Islet of Langerhans (tissue), 1 donor: ENCODE measurements around the gene CPPED1.
"Not testable (repeated sequence)": the region's sequence is repeated elsewhere in the genome, so short reads cannot be mapped to it uniquely, and the experiment has no call there.

ENCODE experiments used
- FAIRE-seq: peaks from one replicate; lab custom pipeline; 2011; peaks lifted over from hg19 to GRCh38; lab: Jason Lieb, UNC

CPPED1 gene

DNA sequence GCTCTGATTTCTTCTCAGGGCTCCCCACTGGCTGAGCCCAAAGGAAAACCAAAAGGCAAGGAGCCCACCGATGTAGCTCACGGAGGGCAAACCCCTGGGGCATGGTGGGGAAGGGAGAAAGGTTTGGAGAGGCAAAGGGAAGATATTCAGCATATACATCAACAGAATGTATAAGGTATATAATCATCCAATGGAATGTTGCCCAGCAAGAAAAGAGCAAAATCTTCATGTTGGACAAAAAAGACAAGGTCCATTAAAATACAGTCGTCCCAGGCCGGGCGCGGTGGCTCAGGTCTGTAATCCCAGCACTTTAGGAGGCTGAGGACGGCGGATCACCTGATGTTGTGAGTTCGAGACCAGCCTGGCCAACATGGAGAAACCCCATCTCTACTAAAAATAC, 1.6 kb downstream of the CPPED1 start:
- no peak for FAIRE-seq

DNA sequence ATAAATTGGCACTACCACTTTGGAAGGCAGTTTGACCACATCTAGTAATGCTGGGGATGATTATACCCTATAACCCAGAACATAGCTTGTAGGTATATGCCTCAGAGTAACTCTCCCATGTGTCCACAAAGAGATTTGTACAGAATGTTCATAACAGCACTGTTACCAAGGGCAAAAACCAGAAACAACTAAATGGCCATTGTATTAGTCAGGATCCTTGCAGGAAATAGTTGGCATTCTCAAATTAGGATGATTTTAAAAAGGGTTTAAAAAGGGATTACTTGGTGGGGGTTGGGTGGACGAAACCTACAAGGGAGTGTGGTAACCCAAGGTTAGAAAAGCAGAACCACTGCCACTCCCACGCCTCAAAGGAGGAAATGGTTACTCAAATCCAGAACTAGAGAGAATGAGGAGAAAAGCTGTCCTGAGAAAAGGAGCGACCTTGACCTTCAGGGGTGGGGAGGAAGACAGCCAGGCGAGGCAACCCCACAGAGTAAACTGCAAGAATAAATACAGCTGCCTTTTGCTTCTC, 2.1 kb downstream of the CPPED1 start:
- FAIRE-seq: no peak

DNA sequence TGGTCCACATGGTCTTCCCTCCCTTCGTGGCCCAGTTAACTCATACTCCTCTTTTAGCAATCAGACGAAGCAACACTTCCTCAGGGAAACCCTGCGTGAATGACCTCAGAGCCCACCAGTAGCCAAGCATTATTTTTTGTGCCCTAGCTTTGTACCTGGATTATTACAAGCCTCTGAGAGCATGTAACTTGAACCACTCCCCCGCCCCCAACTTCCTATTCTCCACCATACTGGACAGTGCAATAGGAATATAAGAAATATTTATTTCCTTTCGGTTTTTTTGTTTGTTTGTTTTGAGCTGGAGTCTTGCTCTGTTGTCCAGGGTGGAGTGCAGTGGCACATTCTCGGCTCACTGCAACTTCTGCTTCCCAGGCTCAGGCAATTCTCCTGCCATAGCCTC, 2.9 kb downstream of the CPPED1 start:
- no peak for FAIRE-seq

DNA sequence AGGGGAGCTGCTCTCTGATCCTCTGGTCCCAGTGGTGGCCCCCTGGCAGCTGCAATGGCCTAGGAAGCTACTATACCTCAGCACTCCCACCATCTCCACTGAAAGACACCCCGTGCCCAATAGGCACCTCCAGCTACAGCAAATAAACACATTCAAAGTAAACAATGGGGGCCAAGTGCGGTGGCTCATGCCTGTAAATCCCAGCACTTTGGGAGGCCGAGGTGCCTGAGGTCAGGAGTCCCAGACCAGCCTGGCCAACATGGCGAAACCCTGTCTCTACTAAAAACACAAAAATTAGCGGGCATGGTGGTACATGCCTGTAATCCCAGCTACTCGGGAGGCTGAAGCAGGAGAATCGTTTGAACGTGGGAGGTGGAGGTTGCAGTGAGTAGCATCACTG, 3.7 kb downstream of the CPPED1 start:
- not testable (repeated sequence) for FAIRE-seq

DNA sequence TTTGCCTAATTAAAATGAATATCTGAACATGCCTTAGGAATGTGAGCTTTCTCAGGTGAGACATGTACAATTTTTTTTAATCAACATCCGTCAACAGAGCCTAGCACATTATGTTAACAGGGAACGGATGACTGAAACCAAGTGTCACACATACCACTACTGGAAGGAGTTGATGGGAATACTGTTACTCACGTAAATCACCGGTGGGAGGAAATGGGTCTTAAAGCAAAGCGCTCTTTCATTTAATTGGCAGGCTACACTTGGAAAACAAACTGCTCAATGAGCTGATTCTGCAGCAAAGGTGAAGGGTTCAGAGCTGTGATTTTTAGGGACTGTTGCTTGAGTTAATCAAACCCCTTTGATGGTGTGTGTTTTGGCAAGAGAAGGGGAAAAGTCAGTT, 4.8 kb downstream of the CPPED1 start:
- no peak for FAIRE-seq

DNA sequence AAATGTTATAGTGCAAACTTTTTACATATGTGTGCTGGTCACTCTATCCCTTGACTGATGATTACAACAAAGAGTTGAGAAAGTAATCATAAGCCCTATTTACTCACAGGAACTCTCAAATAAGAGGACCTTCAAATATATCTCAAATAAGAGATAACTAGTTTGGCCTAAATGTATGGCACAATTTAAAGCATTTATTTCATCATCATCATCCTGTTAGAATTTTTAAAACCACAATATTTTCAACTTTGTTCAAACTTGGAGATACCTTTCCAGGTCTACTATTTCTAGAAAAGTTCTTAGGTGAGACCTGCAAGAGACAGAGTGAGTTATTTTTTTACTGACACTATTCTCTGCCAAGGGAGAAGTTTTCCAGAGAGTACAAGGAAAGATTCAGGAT, 5.5 kb downstream of the CPPED1 start:
- no peak for FAIRE-seq

DNA sequence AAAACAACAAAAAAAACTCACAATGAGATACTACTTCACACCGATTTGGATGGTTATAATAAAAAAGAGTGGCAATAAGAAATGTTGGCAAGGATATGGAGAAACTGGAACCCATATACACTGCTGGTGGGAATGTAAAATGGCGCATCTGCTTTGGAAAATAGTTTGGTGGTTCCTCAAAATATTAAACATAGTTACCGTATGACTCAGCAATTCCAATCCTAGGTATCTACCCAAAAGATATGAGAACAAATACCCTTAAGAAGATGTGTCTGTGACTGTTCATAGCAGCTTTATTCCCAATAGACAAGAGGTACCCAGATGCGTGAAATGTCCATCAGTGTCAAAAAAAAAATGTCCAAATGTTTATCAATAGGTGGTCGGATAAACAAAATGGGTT, 7.2 kb downstream of the CPPED1 start:
- FAIRE-seq: no peak

DNA sequence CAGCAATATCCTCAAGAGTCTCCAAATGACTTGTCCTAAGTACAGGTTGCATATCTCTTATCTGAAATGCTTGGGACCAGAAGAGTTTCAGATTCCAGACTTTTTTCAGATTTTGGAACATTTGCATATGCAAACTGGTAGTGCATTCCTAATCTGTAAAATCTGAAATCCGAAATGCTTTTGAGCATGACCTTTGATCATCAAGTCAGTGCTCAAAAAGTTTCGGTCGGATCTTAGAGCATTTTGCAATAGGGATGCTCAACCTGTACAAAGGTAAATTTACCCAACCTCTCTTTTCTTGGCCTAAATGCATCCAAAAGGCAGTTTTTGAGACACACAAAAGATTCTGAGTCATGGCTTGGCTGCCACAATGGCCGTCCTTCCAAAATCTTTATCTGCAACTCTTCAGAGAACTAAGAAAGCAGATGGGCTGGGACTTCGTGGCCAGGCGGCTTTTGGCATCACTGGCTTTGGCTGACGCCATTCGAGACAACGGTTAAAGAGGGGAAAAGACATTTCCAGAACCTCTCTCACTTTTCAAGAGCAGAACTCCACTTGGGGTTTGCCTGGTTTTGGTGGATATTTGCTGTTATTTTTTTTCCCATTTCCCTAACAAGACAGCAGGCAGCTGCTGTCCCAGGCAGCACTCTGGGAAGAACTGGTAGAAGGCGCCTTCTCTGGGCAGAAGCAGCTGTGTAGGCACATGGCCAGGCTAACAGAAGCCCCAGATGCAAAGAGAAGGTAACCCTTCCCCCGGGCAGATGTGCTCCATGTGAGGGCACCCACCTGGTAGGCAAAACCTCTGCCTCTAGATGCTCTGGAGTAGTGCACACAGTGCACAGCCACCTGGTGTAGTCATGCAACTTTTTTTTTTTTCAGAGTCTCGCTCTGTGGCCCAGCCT, 8.9 kb downstream of the CPPED1 start:
- FAIRE-seq: no peak

DNA sequence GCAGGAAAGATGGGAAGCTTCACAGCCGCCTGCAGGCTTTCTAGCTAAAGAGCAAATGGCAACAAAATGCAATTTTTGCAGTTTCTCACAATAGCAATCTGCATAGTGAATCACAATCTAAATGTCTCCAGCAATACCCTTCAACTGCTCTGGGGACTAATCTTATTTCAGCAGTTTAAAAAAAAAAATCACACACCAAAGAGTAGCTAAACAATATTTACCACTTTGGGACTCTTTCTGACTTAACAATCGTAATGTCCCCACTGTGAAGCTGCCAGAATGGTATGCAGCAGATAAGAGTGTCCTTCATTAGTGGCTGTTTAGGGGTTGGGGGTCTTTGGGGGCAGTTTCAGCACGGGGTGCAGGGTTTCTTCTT, 9.8 kb downstream of the CPPED1 start:
- no peak for FAIRE-seq

DNA sequence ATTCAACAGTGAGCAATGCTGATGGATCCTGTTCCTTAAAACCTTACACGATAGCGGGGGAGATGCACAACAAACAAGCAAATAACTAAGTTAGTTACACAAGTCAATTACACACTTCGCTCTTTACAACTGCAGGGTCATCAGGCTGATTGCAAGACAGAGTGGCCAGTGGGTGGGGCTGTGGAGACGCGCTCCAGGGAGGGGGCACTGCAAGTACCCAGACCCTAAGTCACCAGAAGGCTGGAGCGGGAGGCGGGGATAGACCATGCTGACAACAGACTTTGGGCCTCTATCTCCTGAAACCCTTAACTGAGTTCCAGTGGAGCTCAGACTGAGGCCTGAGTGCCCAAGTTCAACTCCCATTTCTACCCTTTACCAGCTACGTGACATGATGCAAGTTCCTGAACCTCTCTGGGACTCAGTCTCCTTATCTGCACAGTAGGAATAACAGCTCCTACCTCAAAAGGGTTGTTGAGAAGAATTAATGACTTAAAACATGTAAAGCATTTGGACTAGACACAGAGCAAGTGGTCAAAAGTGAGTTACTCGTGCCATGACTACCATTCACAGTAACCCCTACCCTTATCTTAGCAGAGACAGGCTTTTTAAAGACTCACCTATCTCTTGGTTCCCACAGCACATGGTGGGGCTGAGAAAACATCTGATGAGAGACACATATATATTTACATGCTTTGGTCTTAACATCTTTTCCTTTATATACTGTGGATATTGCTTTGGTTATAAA, 10.4 kb downstream of the CPPED1 start:
- no peak for FAIRE-seq

DNA sequence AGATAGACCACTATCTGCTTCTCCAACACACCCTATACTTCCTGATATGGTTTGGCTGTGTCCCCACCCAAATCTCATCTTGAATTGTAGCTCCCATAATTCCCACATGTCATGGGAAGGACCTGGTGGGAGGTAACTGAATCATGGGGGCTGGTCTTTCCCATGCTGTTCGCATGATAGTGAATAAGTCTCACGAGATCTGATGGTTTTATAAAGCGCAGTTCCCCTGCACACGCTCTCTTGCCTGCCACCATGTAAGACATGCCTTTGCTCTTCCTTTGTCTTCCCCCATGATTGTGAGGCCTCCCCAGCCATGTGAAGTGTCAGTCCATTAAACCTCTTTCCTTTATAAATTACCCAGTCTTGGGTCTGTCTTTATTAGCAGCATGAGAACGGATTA, 11.2 kb downstream of the CPPED1 start:
- not testable (repeated sequence) for FAIRE-seq

DNA sequence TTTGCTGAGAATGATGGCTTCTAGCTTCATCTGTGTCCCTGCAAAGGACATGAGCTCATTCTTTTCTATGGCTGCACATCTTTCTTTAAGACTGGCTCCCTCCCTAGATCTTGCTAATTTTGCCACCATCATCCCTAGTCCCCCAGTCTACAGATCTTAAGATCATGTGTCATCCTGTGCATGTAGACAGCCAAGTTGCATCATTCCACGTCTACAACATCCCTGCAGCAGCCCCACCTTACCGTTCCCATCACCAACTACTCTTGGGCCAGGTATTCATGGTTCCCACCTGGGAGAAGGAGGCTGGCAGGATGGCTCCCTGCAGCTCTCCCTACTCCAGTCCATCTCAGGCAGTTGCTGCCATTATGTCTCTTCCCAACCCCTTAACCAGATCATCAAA, 12.3 kb downstream of the CPPED1 start:
- FAIRE-seq: no peak

DNA sequence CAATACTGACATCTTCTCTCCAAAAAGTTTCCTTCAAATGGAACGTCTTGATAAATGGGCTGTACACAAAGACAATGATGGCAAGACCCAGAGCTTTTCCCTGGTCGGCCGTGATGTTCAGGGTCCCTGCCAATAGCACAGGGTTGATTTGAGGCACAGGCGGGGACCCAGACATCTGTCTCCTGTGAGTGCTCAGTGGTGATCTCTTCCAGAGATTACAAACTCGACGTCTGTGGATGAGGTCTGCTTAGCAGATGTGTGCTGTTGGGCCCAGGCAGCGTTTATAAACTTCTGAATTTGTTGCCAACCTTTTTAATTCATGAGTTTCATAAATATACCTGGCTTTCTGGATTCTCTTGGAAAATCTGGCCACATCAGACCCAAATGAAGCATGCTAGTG, 14.9 kb downstream of the CPPED1 start:
- no peak for FAIRE-seq

DNA sequence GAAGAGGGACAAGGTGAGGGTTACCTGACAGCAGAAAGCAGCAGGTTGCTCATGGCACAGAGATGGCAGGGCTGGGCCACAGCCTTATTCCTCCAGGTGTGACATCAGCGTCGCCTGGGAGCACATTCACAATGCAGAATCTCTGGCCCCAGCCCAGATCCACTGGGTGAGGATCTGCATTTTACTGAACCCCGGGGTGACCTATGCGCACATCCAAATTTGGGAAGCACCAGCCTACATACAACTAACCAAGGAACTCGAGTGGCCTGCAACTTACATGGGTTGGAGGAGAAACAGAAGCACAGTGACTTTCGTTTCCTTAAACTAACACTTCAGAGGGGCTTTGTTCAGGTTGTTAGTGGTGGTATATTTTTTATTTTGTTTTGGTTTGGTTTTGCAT, 17.6 kb downstream of the CPPED1 start:
- FAIRE-seq: no peak

DNA sequence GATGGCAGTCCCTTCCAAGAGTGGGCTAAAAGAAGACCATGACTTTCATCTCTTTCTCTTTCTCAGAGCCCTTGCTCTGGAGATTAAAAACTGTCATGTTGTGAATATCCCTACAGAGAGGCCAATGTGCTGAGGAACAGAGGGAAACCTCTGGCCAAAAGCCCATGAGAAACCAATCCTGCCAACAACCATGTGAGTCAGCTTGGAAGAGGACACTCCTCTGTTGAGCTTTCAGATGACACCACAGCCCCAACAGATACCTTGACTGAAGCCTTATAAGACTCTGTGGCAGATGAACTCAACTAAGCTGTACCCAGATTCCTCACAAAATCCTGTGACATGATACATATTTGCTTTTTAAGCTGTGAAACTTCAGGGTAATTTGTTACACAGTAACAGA, 19.6 kb downstream of the CPPED1 start:
- no peak for FAIRE-seq

DNA sequence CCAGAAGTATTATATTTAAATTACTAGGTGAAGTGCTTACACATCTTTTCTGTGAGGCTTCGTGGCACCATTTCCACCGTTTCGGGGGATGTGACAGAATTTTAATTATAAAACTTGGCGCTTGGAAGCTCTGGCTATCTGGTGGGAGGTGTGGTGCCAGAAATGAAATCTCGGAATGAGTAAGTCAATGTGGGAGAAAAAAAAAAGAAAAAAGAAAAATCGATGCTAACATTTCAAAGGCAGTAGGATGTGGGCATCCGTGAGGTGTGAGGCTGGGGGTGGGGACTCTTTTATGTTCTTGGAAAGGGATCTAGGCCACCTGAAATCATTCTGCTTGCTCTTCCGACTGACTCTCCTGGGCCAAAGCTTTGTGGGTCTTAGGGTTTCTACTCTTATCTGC, 21.9 kb downstream of the CPPED1 start:
- FAIRE-seq: no peak

DNA sequence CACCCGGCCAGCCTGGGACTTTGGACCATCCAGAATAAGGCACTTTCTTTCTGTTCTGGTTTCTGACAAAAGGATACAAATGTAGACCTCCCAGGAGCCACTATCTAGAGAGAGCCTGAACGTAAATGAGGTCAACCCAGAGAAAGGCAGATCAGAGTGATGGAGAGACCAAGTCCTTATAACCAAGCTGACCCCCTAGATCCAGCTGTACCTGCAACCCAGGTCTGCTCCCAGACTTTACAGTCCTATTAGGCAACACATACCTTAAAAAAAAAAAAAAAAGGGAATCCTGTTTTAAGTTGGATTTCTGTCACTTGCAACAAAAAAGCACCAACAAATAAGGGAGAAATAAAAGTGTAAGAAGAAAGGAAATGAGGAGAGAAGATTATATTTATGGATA, 23.2 kb downstream of the CPPED1 start:
- FAIRE-seq: no peak

DNA sequence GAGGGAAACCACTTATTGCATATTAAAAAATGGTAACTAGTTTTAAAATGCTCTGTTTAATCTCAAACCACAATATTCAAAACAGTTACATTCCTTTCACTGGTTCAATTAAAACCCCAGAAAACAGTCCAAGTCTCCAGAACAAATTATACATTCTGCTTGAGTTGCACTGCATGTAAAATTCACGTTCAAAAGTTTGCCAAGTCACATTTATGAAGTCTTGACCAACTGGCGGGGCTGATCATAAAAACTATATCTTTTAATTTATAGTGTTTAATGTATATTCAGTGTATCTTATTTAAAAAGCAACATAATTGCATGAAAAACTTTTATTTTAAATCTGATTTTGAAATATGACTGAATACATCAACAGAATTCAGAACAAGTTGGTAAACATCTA, 25.0 kb downstream of the CPPED1 start:
- FAIRE-seq: no peak

DNA sequence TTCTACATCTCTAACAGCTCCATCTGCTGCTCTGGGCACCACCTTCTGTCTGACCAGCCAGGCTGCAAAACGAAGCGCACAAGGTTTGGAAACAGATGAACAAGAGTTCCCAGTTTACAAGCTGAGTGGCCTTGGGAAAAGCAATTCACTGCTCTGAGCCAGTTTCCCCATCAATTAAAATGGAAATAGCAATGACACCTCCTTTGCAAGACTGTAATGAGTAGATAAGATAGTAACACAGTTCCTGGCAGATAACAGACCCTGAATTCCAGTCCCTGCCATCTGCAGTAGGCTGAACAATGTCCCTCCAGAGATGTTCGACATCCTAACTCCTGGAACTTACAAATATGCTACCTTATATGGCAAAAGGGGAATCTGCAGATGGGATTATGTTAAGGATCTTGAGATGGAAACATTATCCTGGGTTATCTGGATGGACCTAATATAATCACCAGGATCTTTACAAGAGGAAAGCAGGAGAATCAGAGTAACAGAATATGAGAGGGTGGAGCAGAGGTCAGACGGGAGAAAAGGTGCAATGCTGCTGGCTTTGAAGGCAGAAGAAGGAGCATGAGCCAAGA, 27.9 kb downstream of the CPPED1 start:
- FAIRE-seq: no peak

DNA sequence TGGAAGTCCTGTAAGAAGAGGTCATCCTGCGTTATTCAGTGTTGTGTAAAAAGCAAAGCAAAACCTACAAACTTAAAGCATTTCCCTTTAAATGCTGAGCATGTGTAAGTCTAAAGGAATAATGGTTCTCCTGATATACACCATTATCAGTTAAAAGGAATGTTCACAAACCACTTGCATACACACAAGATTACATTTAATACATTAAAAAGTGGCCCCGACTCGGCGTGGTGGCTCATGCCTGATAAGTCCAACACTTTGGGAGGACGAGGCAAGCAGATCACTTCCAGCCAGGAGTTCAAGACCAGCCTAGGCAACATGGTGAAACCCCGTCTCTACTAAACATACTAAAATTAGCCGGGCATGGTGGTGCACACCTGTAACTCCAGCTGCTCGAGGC, 30.5 kb downstream of the CPPED1 start:
- FAIRE-seq: no peak

DNA sequence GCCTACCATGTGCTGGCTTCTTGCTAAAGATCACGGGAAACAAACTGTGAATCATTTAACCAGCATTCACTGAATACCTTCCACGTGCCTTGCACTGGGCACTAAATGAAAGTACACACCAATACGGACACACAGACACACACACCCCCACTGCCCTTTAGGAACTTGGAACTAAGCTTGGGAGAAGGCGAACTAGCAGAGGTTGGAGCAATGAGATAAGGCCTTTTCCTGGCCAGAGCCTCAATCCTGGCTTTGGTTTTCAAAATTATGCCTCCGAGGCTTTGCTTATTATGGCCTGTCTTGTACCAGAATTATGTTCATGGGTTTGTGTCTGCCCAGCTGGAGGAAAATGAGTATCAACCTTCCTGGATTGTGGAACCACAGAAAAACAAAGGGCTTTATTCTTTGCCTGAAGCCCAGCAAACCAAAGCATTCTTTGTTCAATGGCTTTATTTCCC, 32.3 kb downstream of the CPPED1 start:
- no peak for FAIRE-seq

DNA sequence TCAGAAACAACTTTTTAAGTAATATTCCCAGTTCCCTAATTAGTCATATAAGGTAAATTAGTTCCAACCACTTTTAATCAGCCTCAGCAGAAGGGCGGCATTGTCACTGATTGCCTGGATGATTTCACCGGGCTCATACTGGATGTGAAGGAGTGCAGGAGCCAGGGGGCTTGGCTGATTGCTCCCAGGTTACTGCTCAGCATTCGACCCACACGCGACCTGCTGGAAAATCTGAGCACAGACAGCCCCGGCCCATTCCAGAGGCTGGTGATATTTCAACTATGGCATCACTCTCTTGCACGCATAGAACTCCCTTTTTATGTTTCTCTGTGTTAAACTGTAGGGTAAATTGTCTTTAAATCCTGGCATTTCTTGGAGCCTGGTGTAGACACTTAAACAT, 34.2 kb downstream of the CPPED1 start:
- no peak for FAIRE-seq

DNA sequence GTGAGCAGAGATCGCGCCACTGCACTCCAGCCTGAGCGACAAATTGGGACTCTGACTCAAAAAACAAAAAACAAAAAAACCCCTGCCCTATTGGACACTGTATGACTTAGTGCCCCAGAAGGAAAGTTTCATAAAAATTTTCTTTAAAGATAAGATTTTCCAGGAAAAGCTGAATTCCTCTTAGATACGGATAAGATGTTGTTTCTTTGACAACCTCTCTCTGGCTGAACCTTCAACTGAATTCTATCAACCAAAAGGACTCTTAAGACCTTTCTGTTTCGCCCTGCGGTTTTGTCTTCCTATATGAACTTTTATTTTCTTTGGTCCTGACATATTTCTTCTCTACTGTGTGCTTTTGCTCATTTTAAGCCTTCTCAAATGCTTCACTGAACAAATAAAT, 35.8 kb downstream of the CPPED1 start:
- no peak for FAIRE-seq
